ENCODE results near the gene ROR2.

Gene ROR2

DNA sequence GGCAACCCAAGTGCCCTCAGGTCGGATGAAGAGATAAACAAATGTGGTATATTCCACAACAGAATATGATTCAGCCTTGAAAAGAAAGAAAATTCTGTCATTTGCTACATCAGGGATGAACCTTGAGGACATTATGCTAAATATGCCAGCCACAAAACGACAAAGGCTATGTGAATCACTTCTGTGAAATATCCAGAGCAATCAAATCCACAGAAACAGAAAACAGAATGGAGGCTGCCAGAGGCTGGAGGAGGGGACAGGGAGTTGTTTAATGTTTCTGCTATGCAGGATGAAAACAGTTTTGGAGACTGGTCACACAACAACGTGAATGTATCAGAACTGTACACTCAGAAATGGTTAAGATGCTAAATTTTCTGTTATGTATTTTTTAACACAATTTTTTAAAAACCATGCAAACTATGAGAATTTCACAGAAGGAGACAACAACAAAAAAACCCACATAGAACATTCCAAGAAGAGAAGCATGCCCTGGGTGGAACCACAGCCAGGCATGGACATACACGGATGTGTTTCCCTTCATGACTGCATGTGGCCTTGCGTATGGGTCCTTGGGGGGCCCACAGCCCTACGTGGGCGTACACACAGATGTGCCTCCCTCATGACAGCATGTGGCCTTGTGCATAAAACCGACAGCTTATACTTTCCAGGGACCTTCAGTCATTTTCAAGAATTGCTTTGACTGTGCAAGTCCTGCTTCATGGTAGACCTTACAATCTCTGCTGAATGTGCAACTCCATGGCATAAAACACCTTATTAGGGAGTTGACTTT, 146.7 kb downstream of the ROR2 start:
- WGBS, 2 donors (ENCODE audit: extremely low coverage in 2 of 2, insufficient read length in 2 of 2, insufficient replicate concordance in 1 of 2): no CpG with 5 or more reads among the region's 8 CpGs
- Histone ChIP-seq H2BK120ac (ENCODE audit: low read depth, low read length) (no peak overlapping the region), H2BK15ac (ENCODE audit: low read length) (no peak overlapping the region), H3K23ac (ENCODE audit: low read depth, low read length, poor library complexity) (no peak overlapping the region), H3K14ac (ENCODE audit: low read length) (no peak overlapping the region), H4K91ac (ENCODE audit: low read depth, low read length, poor library complexity) (no peak overlapping the region), H3K9me3 (replicated peaks in 1 of 2; ENCODE audit: control insufficient read depth in 2 of 2, insufficient read depth in 1 of 2, low read depth in 1 of 2, low read length in 2 of 2) (no peaks in the 10 kb centered on the region), H3K9ac (ENCODE audit: low read depth, low read length, poor library complexity) (no peak overlapping the region), H2BK12ac (ENCODE audit: low read length) (no peak overlapping the region), H4K8ac (ENCODE audit: low read depth, low read length) (no peak overlapping the region), H3K4ac (ENCODE audit: low read length) (no peak overlapping the region), H3K4me3 (ENCODE audit: low read length in 2 of 2) (no peak overlapping the region), H2AFZ (ENCODE audit: low read length) (no peak overlapping the region), H3K18ac (ENCODE audit: low read length) (no peak overlapping the region), H3K79me1 (ENCODE audit: low read depth, low read length) (peaks cover 5% of the 10 kb centered on the region), H2BK5ac (ENCODE audit: low read length) (no peak overlapping the region), H3K27ac (replicated peaks; ENCODE audit: low read length) (no peak overlapping the region), H3K4me2 (ENCODE audit: insufficient read depth, low read length, poor library complexity, severe bottlenecking) (no peak overlapping the region), H3K27me3 (ENCODE audit: control insufficient read depth in 3 of 3, insufficient read depth in 3 of 3, low read depth in 1 of 3, low read length in 3 of 3) (no peaks in the 10 kb centered on the region), H3K36me3 (replicated peaks in 1 of 2; ENCODE audit: control insufficient read depth in 2 of 2, insufficient read depth in 2 of 2, low read length in 2 of 2) (no peaks in the 10 kb centered on the region), H2AK5ac (ENCODE audit: low read depth, low read length) (no peak overlapping the region), H3K4me1 (ENCODE audit: control insufficient read depth in 2 of 2, insufficient read depth in 1 of 2, low read depth in 1 of 2, low read length in 2 of 2) (peaks cover 0 to 6% of the 10 kb centered on the region in 2 donors)
- DNase-seq (ENCODE audit: low spot score): no peak

DNA sequence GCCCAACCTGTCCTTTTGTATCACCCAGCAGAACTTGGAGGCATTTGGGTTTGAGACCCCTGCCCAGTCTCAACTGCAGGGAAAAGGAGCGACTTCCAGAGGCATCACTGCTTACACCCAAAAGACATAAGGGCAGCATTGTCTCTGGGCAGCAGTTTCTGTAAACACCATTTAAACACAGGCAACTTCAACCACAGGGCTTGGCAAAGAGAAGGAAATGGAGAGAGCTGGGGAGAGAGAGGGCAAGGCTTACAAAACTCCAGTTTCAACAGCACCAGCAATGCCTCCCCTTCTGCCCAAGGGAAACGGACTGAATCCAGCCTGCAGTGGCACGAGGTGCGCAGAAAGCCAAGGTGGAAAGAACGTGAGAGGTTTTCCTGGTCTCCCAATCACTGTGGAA, 147.6 kb downstream of the ROR2 start:
- Histone ChIP-seq H2BK12ac (ENCODE audit: low read length) (no peak overlapping the region), H3K4ac (ENCODE audit: low read length) (no peak overlapping the region), H3K27ac (replicated peaks; ENCODE audit: low read length) (no peak overlapping the region), H3K9ac (ENCODE audit: low read depth, low read length, poor library complexity) (no peak overlapping the region), H3K79me1 (ENCODE audit: low read depth, low read length) (peaks cover 2% of the 10 kb centered on the region), H2BK5ac (ENCODE audit: low read length) (no peak overlapping the region), H3K23ac (ENCODE audit: low read depth, low read length, poor library complexity) (no peak overlapping the region), H4K8ac (ENCODE audit: low read depth, low read length) (no peak overlapping the region), H3K9me3 (replicated peaks in 1 of 2; ENCODE audit: control insufficient read depth in 2 of 2, insufficient read depth in 1 of 2, low read depth in 1 of 2, low read length in 2 of 2) (no peaks in the 10 kb centered on the region), H3K36me3 (replicated peaks in 1 of 2; ENCODE audit: control insufficient read depth in 2 of 2, insufficient read depth in 2 of 2, low read length in 2 of 2) (no peaks in the 10 kb centered on the region), H3K14ac (ENCODE audit: low read length) (no peak overlapping the region), H2AK5ac (ENCODE audit: low read depth, low read length) (no peak overlapping the region), H3K4me3 (ENCODE audit: low read length in 2 of 2) (no peak overlapping the region), H2BK15ac (ENCODE audit: low read length) (no peak overlapping the region), H3K4me2 (ENCODE audit: insufficient read depth, low read length, poor library complexity, severe bottlenecking) (no peak overlapping the region), H3K27me3 (ENCODE audit: control insufficient read depth in 3 of 3, insufficient read depth in 3 of 3, low read depth in 1 of 3, low read length in 3 of 3) (no peaks in the 10 kb centered on the region), H3K4me1 (ENCODE audit: control insufficient read depth in 2 of 2, insufficient read depth in 1 of 2, low read depth in 1 of 2, low read length in 2 of 2) (peaks cover 0 to 6% of the 10 kb centered on the region in 2 donors), H3K18ac (ENCODE audit: low read length) (no peak overlapping the region), H2AFZ (ENCODE audit: low read length) (no peak overlapping the region), H4K91ac (ENCODE audit: low read depth, low read length, poor library complexity) (no peak overlapping the region), H2BK120ac (ENCODE audit: low read depth, low read length) (no peak overlapping the region)
- WGBS, 2 donors (ENCODE audit: extremely low coverage in 2 of 2, insufficient read length in 2 of 2, insufficient replicate concordance in 1 of 2): no CpG with 5 or more reads among the region's 5 CpGs
- no peak for DNase-seq (ENCODE audit: low spot score)

DNA sequence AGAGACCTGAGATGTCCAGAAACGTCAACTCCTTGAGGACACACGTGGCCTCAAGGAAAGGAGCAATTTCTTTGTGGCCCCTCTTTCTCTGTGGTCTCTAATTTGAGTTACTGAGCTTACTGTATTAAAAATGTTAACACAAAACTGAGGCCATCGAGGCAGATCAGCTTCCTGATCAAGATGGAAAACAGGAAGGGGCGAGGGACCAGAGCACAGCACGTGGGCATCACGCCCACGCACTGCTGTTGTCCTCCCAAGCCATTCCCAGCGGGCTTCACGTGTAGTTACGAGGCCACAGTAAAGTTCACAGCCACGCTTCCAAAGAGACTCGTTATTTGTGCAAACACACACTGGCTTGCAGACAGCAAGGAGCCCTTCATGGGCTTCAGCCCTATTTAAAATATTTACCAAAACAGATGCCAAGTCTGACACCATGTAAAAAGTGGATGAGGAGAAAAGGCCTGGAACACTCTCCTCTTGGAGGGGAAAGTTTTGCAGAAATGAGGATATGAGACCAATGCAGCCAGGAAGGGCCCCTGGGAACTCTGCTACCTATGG, 149.5 kb downstream of the ROR2 start:
- Histone ChIP-seq H3K9ac (ENCODE audit: low read depth, low read length, poor library complexity) (no peak overlapping the region), H3K9me3 (replicated peaks in 1 of 2; ENCODE audit: control insufficient read depth in 2 of 2, insufficient read depth in 1 of 2, low read depth in 1 of 2, low read length in 2 of 2) (no peaks in the 10 kb centered on the region), H4K91ac (ENCODE audit: low read depth, low read length, poor library complexity) (no peak overlapping the region), H3K4ac (ENCODE audit: low read length) (no peak overlapping the region), H3K23ac (ENCODE audit: low read depth, low read length, poor library complexity) (no peak overlapping the region), H3K4me2 (ENCODE audit: insufficient read depth, low read length, poor library complexity, severe bottlenecking) (no peak overlapping the region), H3K79me1 (ENCODE audit: low read depth, low read length) (peaks cover 2% of the 10 kb centered on the region), H2BK12ac (ENCODE audit: low read length) (no peak overlapping the region), H3K4me3 (ENCODE audit: low read length in 2 of 2) (no peak overlapping the region), H3K4me1 (ENCODE audit: control insufficient read depth in 2 of 2, insufficient read depth in 1 of 2, low read depth in 1 of 2, low read length in 2 of 2) (peaks cover 0 to 8% of the 10 kb centered on the region in 2 donors), H2BK120ac (ENCODE audit: low read depth, low read length) (no peak overlapping the region), H3K27ac (replicated peaks; ENCODE audit: low read length) (no peak overlapping the region), H3K27me3 (ENCODE audit: control insufficient read depth in 3 of 3, insufficient read depth in 3 of 3, low read depth in 1 of 3, low read length in 3 of 3) (no peaks in the 10 kb centered on the region), H2BK5ac (ENCODE audit: low read length) (no peak overlapping the region), H3K36me3 (replicated peaks in 1 of 2; ENCODE audit: control insufficient read depth in 2 of 2, insufficient read depth in 2 of 2, low read length in 2 of 2) (no peaks in the 10 kb centered on the region), H3K14ac (ENCODE audit: low read length) (no peak overlapping the region), H2AFZ (ENCODE audit: low read length) (no peak overlapping the region), H2AK5ac (ENCODE audit: low read depth, low read length) (no peak overlapping the region), H4K8ac (ENCODE audit: low read depth, low read length) (no peak overlapping the region), H2BK15ac (ENCODE audit: low read length) (no peak overlapping the region), H3K18ac (ENCODE audit: low read length) (no peak overlapping the region)
- no peak for DNase-seq (ENCODE audit: low spot score)
- no CpG with 5 or more reads among the region's 12 CpGs for WGBS, 2 donors (ENCODE audit: extremely low coverage in 2 of 2, insufficient read length in 2 of 2, insufficient replicate concordance in 1 of 2)

DNA sequence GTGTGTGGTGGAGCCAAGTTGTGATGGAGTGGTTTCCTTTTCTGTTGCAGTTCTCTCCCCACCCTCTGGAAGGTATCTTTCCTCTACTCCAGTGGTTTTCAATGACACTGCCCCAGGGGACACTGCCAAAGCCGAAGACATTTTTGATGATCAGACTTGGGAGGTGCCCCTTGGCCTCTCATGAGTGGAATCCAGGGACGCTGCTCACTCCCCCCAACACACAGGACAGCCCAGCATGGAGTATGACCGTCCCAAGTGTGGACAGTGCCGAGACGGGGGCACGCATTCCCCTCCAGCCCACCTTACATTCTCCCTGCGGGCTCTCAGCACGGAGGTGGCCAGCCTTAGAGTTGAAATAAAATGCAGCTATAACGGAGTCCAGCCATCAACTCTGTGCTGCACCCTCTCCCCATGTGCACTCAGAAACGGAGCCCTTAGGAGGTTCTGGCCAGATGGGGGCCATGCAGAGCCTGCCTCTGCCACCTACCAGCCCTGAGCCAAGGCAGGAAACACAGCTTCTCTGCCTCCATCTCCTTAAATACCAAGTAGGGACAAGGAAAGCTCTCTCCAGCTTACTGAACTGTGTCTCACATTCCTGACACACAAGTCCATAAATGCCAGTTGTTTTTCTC, 150.8 kb downstream of the ROR2 start:
- peak overlapping the region; percentile 77 for H3K18ac ChIP-seq (ENCODE audit: low read length)
- WGBS, 2 donors (ENCODE audit: extremely low coverage in 2 of 2, insufficient read length in 2 of 2, insufficient replicate concordance in 1 of 2): no CpG with 5 or more reads among the region's 10 CpGs
- no peak overlapping the region for H3K4me3 ChIP-seq (ENCODE audit: low read length in 2 of 2)
- no peak overlapping the region for H4K91ac ChIP-seq (ENCODE audit: low read depth, low read length, poor library complexity)
- H3K4ac ChIP-seq (ENCODE audit: low read length): no peak overlapping the region
- H2BK120ac ChIP-seq (ENCODE audit: low read depth, low read length): peak overlapping the region; percentile 62
- H3K9me3 ChIP-seq (replicated peaks in 1 of 2; ENCODE audit: control insufficient read depth in 2 of 2, insufficient read depth in 1 of 2, low read depth in 1 of 2, low read length in 2 of 2): no peaks in the 10 kb centered on the region
- H3K27me3 ChIP-seq (ENCODE audit: control insufficient read depth in 3 of 3, insufficient read depth in 3 of 3, low read depth in 1 of 3, low read length in 3 of 3): no peaks in the 10 kb centered on the region
- H2BK12ac ChIP-seq (ENCODE audit: low read length): no peak overlapping the region
- H3K79me1 ChIP-seq (ENCODE audit: low read depth, low read length): no peaks in the 10 kb centered on the region
- no peak overlapping the region for H3K14ac ChIP-seq (ENCODE audit: low read length)
- peak overlapping the region; percentile 29 for H3K23ac ChIP-seq (ENCODE audit: low read depth, low read length, poor library complexity)
- H2AFZ ChIP-seq (ENCODE audit: low read length): no peak overlapping the region
- H3K4me1 ChIP-seq (ENCODE audit: control insufficient read depth in 2 of 2, insufficient read depth in 1 of 2, low read depth in 1 of 2, low read length in 2 of 2): peaks cover 2 to 8% of the 10 kb centered on the region in 2 donors
- H2BK5ac ChIP-seq (ENCODE audit: low read length): no peak overlapping the region
- no peak overlapping the region for H3K4me2 ChIP-seq (ENCODE audit: insufficient read depth, low read length, poor library complexity, severe bottlenecking)
- no peaks in the 10 kb centered on the region for H3K36me3 ChIP-seq (replicated peaks in 1 of 2; ENCODE audit: control insufficient read depth in 2 of 2, insufficient read depth in 2 of 2, low read length in 2 of 2)
- no peak for DNase-seq (ENCODE audit: low spot score)
- no peak overlapping the region for H2BK15ac ChIP-seq (ENCODE audit: low read length)
- H2AK5ac ChIP-seq (ENCODE audit: low read depth, low read length): no peak overlapping the region
- H4K8ac ChIP-seq (ENCODE audit: low read depth, low read length): no peak overlapping the region
- no peak overlapping the region for H3K27ac ChIP-seq (replicated peaks; ENCODE audit: low read length)
- no peak overlapping the region for H3K9ac ChIP-seq (ENCODE audit: low read depth, low read length, poor library complexity)
